HCT116 (cell line): ENCODE measurements around the gene SCGB3A1. TPM values are rescaled to one million over a fixed set of nuclear protein-coding genes. Genes with fewer than 3 reads are reported as not detected.

ENCODE experiments used
- ATAC-seq: fragments of 200-7000 bp; cut with Tn5 transposase; 2 replicates; pipeline ENCODE4 v1.9.1; 2020; ENCODE audit warnings: mild to moderate bottlenecking, moderate library complexity
- BruUV-seq: library from RNA; stranded (reverse); fragments of 400-500 nt; replicated peaks from 2 replicates; lab custom pipeline; 2021; lab: Mats Ljungman, UMichigan
- CTCF ChIA-PET: fragments of 300-600 bp; sonication (Branson Sonifier 250); formaldehyde crosslinking; loops from one replicate; lab custom pipeline; 2021; ENCODE audit warnings: antibody characterized with exemption; lab: Charles Lee
- POLR2A ChIA-PET: fragments of 300-600, 350-600 bp; sonication (Branson Sonifier 250); formaldehyde crosslinking; loops from one replicate; lab custom pipeline; 2021; ENCODE audit warnings: antibody characterized with exemption; lab: Charles Lee
- RAD21 ChIA-PET, 2 experiments: fragments of 300-600 bp; sonication (Branson Sonifier 250); formaldehyde crosslinking; loops; one replicate each; lab custom pipeline; 2023; ENCODE audit warnings: low total read pairs in 2 of 2; ENCODE audit not compliant: uncharacterized antibody in 2 of 2, unreplicated experiment in 2 of 2, low non-redundant PET in 1 of 2; lab: Charles Lee
- DNase-seq: peaks from one replicate; pipeline ENCODE4 v3.0.0-alpha.2; 2010; ENCODE audit warnings: low read depth, low spot score
- H2AFZ ChIP-seq: fragments of 200-600 bp; shearing (Covaris generic), sonication (generic); 2 replicates; pipeline ENCODE4 v1.6.1; 2017; ENCODE audit warnings: low read depth, mixed run types, mixed read lengths, antibody characterized with exemption, low read length; ENCODE audit not compliant: poor library complexity, severe bottlenecking
- H3K27ac ChIP-seq: 2 replicates; pipeline ENCODE4 v1.5.1; 2012; ENCODE audit warnings: low read depth, low read length
- H3K27me3 ChIP-seq: fragments of 200-600 bp; sonication (generic); 2 replicates; pipeline ENCODE4 v1.6.1; 2016; ENCODE audit warnings: mixed run types, low read length, mixed read lengths; ENCODE audit not compliant: insufficient read depth
- H3K36me3 ChIP-seq, 2 experiments: fragments of 200-500 bp in 1 of 2; fragments of 200-600 bp in 1 of 2; sonication (Bioruptor generic) in 1 of 2; sonication (generic) in 1 of 2; 2 replicates each; pipeline versions ENCODE4 v1.5.1 to v1.6.1; 2014 to 2016; ENCODE audit warnings: low read length in 2 of 2, inconsistent platforms in 1 of 2, mixed read lengths in 1 of 2, mixed run types in 1 of 2; ENCODE audit not compliant: insufficient read depth in 2 of 2, control insufficient read depth in 1 of 2
- H3K4me1 ChIP-seq, 2 experiments: fragments of 200-600 bp in 1 of 2; sonication (generic) in 1 of 2; 2 replicates each; pipeline versions ENCODE4 v1.5.1 to v1.6.1; 2012 to 2017; ENCODE audit warnings: low read length in 2 of 2, inconsistent platforms in 1 of 2, mild to moderate bottlenecking in 1 of 2, mixed read lengths in 1 of 2, mixed run types in 1 of 2, moderate library complexity in 1 of 2; ENCODE audit not compliant: insufficient read depth in 2 of 2, control insufficient read depth in 1 of 2
- H3K4me2 ChIP-seq: fragments of 200-600 bp; sonication (generic); 2 replicates; pipeline ENCODE4 v1.6.1; 2017; ENCODE audit warnings: mixed run types, low read length, mixed read lengths
- H3K4me3 ChIP-seq, 2 experiments: fragments of 200-600 bp in 1 of 2; sonication (generic) in 1 of 2; replicated peaks in 1 of 2; 2 replicates each; pipeline ENCODE4 v1.5.1; 2011 to 2016; ENCODE audit warnings: low read length in 2 of 2, control low read depth in 1 of 2, low read depth in 1 of 2, mild to moderate bottlenecking in 1 of 2, mixed read lengths in 1 of 2, mixed run types in 1 of 2
- H3K79me2 ChIP-seq: fragments of 200-600 bp; sonication (generic); 2 replicates; pipeline ENCODE4 v1.6.1; 2017; ENCODE audit warnings: mild to moderate bottlenecking, mixed run types, low read length, moderate library complexity, mixed read lengths; ENCODE audit not compliant: insufficient read depth
- H3K9ac ChIP-seq: fragments of 200-600 bp; sonication (generic); 2 replicates; pipeline ENCODE4 v1.6.1; 2016; ENCODE audit warnings: low read length, mixed read lengths
- H3K9me2 ChIP-seq: fragments of 200-600 bp; sonication (generic), shearing (Covaris generic); 2 replicates; pipeline ENCODE4 v1.6.1; 2017; ENCODE audit warnings: mixed run types, mild to moderate bottlenecking, moderate library complexity; ENCODE audit not compliant: insufficient read depth
- H3K9me3 ChIP-seq, 2 experiments: fragments of 200-500 bp in 1 of 2; fragments of 200-600 bp in 1 of 2; sonication (Bioruptor generic) in 1 of 2; sonication (generic) in 1 of 2; 2 replicates each; pipeline ENCODE4 v1.6.1; 2014 to 2017; ENCODE audit warnings: low read length in 2 of 2, mixed read lengths in 2 of 2, inconsistent platforms in 1 of 2, low read depth in 1 of 2, mild to moderate bottlenecking in 1 of 2, mixed run types in 1 of 2, moderate library complexity in 1 of 2; ENCODE audit not compliant: control insufficient read depth in 1 of 2, insufficient read depth in 1 of 2
- H4K20me1 ChIP-seq: fragments of 200-600 bp; sonication (generic), shearing (Covaris generic); 2 replicates; pipeline ENCODE4 v1.6.1; 2017; ENCODE audit warnings: mixed run types, mild to moderate bottlenecking, moderate library complexity; ENCODE audit not compliant: insufficient read depth
- ATF3 ChIP-seq: IDR thresholded peaks from 2 replicates; pipeline ENCODE4 v1.6.1; 2012
- CBX3 ChIP-seq: IDR thresholded peaks from 2 replicates; pipeline ENCODE4 v1.6.1; 2012; ENCODE audit warnings: low read depth
- CEBPB ChIP-seq: IDR thresholded peaks from 2 replicates; pipeline ENCODE4 v1.6.1; 2012; ENCODE audit warnings: low read depth
- EZH2 ChIP-seq: fragments of 200-600 bp; sonication (generic); IDR thresholded peaks from 2 replicates; pipeline ENCODE4 v1.6.1; 2017; ENCODE audit warnings: antibody characterized with exemption, mixed run types
- EZH2phosphoT487 ChIP-seq: fragments of 200-600 bp; IDR thresholded peaks from 2 replicates; pipeline ENCODE4 v1.6.1; 2018; ENCODE audit warnings: antibody characterized with exemption, borderline replicate concordance
- POLR2A ChIP-seq: IDR thresholded peaks from 2 replicates; pipeline ENCODE4 v1.7.0; 2011; ENCODE audit warnings: borderline replicate concordance; ENCODE audit not compliant: insufficient read depth, insufficient read length; ENCODE audit errors: extremely low read depth
- POLR2AphosphoS5 ChIP-seq: IDR thresholded peaks from 2 replicates; pipeline ENCODE4 v1.6.1; 2011; ENCODE audit warnings: mild to moderate bottlenecking, low read depth, low read length, moderate library complexity
- RAD21 ChIP-seq: IDR thresholded peaks from 2 replicates; pipeline ENCODE4 v1.6.1; 2012; ENCODE audit warnings: low read depth, mild to moderate bottlenecking
- TCF7L2 ChIP-seq: IDR thresholded peaks from 2 replicates; pipeline ENCODE4 v1.7.0; 2011; ENCODE audit warnings: borderline replicate concordance, inconsistent platforms; ENCODE audit not compliant: insufficient read depth, insufficient read length; ENCODE audit errors: extremely low read depth
- YY1 ChIP-seq: IDR thresholded peaks from 2 replicates; pipeline ENCODE4 v1.6.1; 2011; ENCODE audit warnings: low read length, low read depth, moderate library complexity, mild to moderate bottlenecking; ENCODE audit not compliant: insufficient replicate concordance; ENCODE audit errors: extremely low read depth
- ZFX ChIP-seq: fragments of 450-650 bp; IDR thresholded peaks from 2 replicates; pipeline ENCODE4 v1.6.1; 2017
- intact Hi-C: fragments of 100-400 bp; cut with micrococcal nuclease; formaldehyde crosslinking; loops from 2 replicates; pipeline ENCODE4 v1.10.0; 2022
- total RNA-seq: library from RNA; stranded (reverse); gene quantifications from one replicate; pipeline ENCODE4 v1.2.1, GENCODE V29; 2021; ENCODE audit not compliant: unreplicated experiment
- TF ChIP-seq, protein P1 (sequence below): IDR thresholded peaks from 2 replicates; pipeline ENCODE4 v1.6.1; 2012; ENCODE audit warnings: low read depth

Gene SCGB3A1
- total RNA-seq, 1 experiment from 2014 or later: not detected

DNA sequence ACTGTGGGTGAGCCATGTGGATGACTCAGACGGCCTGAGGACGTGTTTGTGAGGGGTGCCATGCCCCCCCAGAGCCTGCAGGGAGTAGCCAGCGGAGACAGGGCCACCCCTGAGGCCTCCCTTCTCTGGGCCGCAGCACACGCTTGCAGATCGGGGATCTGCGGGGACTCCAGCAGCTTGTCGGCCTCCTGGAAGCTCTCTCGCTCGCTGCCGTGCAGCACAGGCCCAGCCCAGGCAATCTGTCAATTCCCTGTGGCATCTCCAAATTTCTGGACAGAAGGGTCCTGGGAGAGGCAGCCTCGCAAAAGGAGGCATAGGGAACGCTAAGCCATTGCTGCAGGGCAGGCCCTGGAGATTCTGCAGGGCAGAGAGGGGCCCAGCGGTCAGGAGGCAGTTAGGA, 36.9 kb upstream of the SCGB3A1 start:
- Histone ChIP-seq H4K20me1 (no peaks in the 10 kb centered on the region), H3K9me2 (no peaks in the 10 kb centered on the region), H3K4me3 (no peak overlapping the region), H2AFZ (no peak overlapping the region), H3K9ac (no peak overlapping the region), H3K27ac (no peak overlapping the region), H3K4me2 (no peak overlapping the region), H3K79me2 (no peaks in the 10 kb centered on the region), H3K9me3 (no peaks in the 10 kb centered on the region), H3K27me3 (no peaks in the 10 kb centered on the region), H3K4me1 (no peaks in the 10 kb centered on the region), H3K36me3 (no peaks in the 10 kb centered on the region)
- ChIA-PET RAD21 (no interaction called here), CTCF (no interaction called here), POLR2A (no interaction called here)
- no TSS peak for BruUV-seq
- no peak for DNase-seq
- intact Hi-C loops: no loop called here
- ATAC-seq: no peak
- no peak for TF ChIP-seq POLR2A
- TF ChIP-seq CEBPB: no peak
- TF ChIP-seq ATF3: no peak
- TF ChIP-seq EZH2phosphoT487: no peak
- TF ChIP-seq YY1: no peak
- TF ChIP-seq RAD21: no peak
- TF ChIP-seq CBX3: no peak
- no peak for TF ChIP-seq POLR2AphosphoS5
- no peak for TF ChIP-seq EZH2
- TF ChIP-seq, protein P1, sequence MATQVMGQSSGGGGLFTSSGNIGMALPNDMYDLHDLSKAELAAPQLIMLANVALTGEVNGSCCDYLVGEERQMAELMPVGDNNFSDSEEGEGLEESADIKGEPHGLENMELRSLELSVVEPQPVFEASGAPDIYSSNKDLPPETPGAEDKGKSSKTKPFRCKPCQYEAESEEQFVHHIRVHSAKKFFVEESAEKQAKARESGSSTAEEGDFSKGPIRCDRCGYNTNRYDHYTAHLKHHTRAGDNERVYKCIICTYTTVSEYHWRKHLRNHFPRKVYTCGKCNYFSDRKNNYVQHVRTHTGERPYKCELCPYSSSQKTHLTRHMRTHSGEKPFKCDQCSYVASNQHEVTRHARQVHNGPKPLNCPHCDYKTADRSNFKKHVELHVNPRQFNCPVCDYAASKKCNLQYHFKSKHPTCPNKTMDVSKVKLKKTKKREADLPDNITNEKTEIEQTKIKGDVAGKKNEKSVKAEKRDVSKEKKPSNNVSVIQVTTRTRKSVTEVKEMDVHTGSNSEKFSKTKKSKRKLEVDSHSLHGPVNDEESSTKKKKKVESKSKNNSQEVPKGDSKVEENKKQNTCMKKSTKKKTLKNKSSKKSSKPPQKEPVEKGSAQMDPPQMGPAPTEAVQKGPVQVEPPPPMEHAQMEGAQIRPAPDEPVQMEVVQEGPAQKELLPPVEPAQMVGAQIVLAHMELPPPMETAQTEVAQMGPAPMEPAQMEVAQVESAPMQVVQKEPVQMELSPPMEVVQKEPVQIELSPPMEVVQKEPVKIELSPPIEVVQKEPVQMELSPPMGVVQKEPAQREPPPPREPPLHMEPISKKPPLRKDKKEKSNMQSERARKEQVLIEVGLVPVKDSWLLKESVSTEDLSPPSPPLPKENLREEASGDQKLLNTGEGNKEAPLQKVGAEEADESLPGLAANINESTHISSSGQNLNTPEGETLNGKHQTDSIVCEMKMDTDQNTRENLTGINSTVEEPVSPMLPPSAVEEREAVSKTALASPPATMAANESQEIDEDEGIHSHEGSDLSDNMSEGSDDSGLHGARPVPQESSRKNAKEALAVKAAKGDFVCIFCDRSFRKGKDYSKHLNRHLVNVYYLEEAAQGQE: no peak
- no peak for TF ChIP-seq TCF7L2
- TF ChIP-seq ZFX: no peak
